ENCODE measurements around the gene KCNJ1. TPM values are rescaled to one million over a fixed set of nuclear protein-coding genes. Genes with fewer than 3 reads are reported as not detected.

The KCNJ1 gene
- total RNA-seq, 2 experiments from 2014 or later: 0.22 to 0.27 TPM

DNA sequence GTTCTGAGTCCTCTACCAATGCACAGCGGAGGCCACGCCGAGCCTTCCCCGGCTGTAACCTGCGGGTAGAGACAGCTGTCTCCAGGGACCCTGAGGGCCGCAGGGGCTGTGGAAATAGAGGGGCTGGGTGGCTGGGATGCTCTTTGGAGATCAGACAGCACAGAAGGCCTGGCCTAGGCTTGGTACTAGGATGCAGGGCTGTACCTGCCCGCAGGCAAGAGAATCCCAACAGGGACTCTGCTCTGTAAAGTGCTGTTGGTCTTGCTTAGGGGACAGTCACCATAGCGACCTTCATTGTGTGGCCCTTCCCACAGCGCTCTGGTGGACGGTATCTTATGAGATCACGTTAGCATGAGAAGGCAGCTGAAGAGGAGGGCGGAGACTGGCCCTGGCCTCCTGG, 12.7 kb upstream of the KCNJ1 start:
- ATAC-seq (ENCODE audit: poor library complexity) (no peak), DNase-seq (no peak)
- H3K36me3 Mint-ChIP-seq (ENCODE audit: low read depth): no peaks in the 10 kb centered on the region
- H3K4me3 ChIP-seq (ENCODE audit: low read length): no peak overlapping the region
- no peaks in the 10 kb centered on the region for H3K36me3 ChIP-seq (ENCODE audit: insufficient read depth, low read length)
- intact Hi-C loops (cut with DNase I, micrococcal nuclease): loop anchor here (5.0 kb wide), 2 partner anchors 452 to 872 kb away; no protein-coding TSS in a partner anchor
- POLR2A ChIA-PET: no interaction called here
- no peak overlapping the region for H3K27ac Mint-ChIP-seq
- peaks cover 9 to 24% of the 10 kb centered on the region in 2 experiments for H3K27me3 ChIP-seq (ENCODE audit: control insufficient read depth in 1 of 2, insufficient read depth in 2 of 2, low read length in 2 of 2)
- H3K27ac ChIP-seq (ENCODE audit: low read depth in 1 of 2, low read length in 2 of 2): no peak overlapping the region
- peaks cover 36% of the 10 kb centered on the region for H3K27me3 Mint-ChIP-seq
- CTCF ChIA-PET: no interaction called here
- H3K4me1 ChIP-seq (ENCODE audit: insufficient read depth, low read length): no peaks in the 10 kb centered on the region
- no peak overlapping the region for H3K4me3 Mint-ChIP-seq
- no peaks in the 10 kb centered on the region for H3K9me3 Mint-ChIP-seq
- no peaks in the 10 kb centered on the region for H3K9me3 ChIP-seq (ENCODE audit: control insufficient read depth in 1 of 2, insufficient read depth in 1 of 2, low read length in 2 of 2)
- H3K4me1 Mint-ChIP-seq (ENCODE audit: low read depth): peaks cover 3% of the 10 kb centered on the region
- TF ChIP-seq, protein P1, sequence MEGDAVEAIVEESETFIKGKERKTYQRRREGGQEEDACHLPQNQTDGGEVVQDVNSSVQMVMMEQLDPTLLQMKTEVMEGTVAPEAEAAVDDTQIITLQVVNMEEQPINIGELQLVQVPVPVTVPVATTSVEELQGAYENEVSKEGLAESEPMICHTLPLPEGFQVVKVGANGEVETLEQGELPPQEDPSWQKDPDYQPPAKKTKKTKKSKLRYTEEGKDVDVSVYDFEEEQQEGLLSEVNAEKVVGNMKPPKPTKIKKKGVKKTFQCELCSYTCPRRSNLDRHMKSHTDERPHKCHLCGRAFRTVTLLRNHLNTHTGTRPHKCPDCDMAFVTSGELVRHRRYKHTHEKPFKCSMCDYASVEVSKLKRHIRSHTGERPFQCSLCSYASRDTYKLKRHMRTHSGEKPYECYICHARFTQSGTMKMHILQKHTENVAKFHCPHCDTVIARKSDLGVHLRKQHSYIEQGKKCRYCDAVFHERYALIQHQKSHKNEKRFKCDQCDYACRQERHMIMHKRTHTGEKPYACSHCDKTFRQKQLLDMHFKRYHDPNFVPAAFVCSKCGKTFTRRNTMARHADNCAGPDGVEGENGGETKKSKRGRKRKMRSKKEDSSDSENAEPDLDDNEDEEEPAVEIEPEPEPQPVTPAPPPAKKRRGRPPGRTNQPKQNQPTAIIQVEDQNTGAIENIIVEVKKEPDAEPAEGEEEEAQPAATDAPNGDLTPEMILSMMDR (IDR thresholded peaks at IDR 0.05): no peak

DNA sequence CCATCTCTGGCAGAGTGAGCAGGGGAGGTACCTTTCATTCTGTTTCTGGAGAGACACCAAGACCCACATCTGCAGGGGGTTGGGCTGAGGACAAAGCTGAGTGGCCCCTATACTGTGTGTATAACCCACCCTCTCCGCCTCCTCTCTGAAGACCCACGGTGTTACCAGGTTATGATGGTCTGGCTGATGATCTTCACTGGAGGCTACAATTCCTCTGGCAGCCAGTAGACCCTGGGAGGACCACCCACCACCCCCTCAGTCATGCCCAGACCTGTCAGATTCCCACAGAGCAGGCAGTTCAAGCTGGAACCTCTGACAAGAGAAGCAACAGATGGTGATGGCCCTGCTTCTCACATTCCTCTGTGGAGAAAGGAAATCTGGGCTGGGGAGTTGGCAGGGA, 11.4 kb upstream of the KCNJ1 start:
- DNase-seq: no peak
- no peak overlapping the region for H3K27ac ChIP-seq (ENCODE audit: low read depth in 1 of 2, low read length in 2 of 2)
- no peaks in the 10 kb centered on the region for H3K4me1 Mint-ChIP-seq (ENCODE audit: low read depth)
- peaks cover 30% of the 10 kb centered on the region for H3K27me3 Mint-ChIP-seq
- TF ChIP-seq, protein P1 (IDR thresholded peaks at IDR 0.05): no peak
- H3K27ac Mint-ChIP-seq: no peak overlapping the region
- no peak overlapping the region for H3K4me3 Mint-ChIP-seq
- H3K4me3 ChIP-seq (ENCODE audit: low read length): no peak overlapping the region
- ATAC-seq (ENCODE audit: poor library complexity): no peak
- H3K9me3 ChIP-seq (ENCODE audit: control insufficient read depth in 1 of 2, insufficient read depth in 1 of 2, low read length in 2 of 2): no peaks in the 10 kb centered on the region
- H3K36me3 Mint-ChIP-seq (ENCODE audit: low read depth): no peaks in the 10 kb centered on the region
- H3K9me3 Mint-ChIP-seq: no peaks in the 10 kb centered on the region
- CTCF ChIA-PET: no interaction called here
- H3K27me3 ChIP-seq (ENCODE audit: control insufficient read depth in 1 of 2, insufficient read depth in 2 of 2, low read length in 2 of 2): peaks cover 9 to 16% of the 10 kb centered on the region in 2 experiments
- intact Hi-C loops (cut with DNase I, micrococcal nuclease): no loop called here
- H3K36me3 ChIP-seq (ENCODE audit: insufficient read depth, low read length): no peaks in the 10 kb centered on the region
- no peaks in the 10 kb centered on the region for H3K4me1 ChIP-seq (ENCODE audit: insufficient read depth, low read length)
- POLR2A ChIA-PET: no interaction called here

DNA sequence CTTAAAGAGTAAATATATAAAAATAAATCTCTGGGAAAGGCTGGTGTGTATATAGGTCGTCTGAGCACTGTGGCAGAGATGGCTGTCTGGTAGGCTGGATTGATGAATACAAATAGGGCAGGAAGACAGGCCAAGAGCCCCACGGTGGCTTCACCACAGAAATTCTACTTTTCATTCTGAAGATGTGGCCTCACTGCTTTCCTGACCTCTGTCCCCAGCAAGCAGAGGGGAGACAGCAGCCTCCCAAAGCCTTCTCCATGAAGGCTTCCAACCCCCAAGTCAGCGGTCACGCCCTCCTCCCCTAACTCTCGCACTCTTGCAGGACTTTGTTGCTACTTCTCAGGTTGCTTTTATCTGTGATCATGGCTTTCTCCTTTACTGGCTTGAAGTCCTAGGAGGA, 10.6 kb upstream of the KCNJ1 start:
- no peak overlapping the region for H3K4me3 Mint-ChIP-seq
- H3K27me3 Mint-ChIP-seq: peaks cover 23% of the 10 kb centered on the region
- Histone ChIP-seq H3K27ac (ENCODE audit: low read depth in 1 of 2, low read length in 2 of 2) (no peak overlapping the region), H3K27me3 (ENCODE audit: control insufficient read depth in 1 of 2, insufficient read depth in 2 of 2, low read length in 2 of 2) (peaks cover 6 to 14% of the 10 kb centered on the region in 2 experiments), H3K36me3 (ENCODE audit: insufficient read depth, low read length) (no peaks in the 10 kb centered on the region), H3K9me3 (ENCODE audit: control insufficient read depth in 1 of 2, insufficient read depth in 1 of 2, low read length in 2 of 2) (no peaks in the 10 kb centered on the region), H3K4me1 (ENCODE audit: insufficient read depth, low read length) (no peaks in the 10 kb centered on the region), H3K4me3 (ENCODE audit: low read length) (no peak overlapping the region)
- no peaks in the 10 kb centered on the region for H3K4me1 Mint-ChIP-seq (ENCODE audit: low read depth)
- CTCF ChIA-PET: no interaction called here
- no peak overlapping the region for H3K27ac Mint-ChIP-seq
- ATAC-seq (ENCODE audit: poor library complexity): no peak
- intact Hi-C loops (cut with DNase I, micrococcal nuclease): no loop called here
- DNase-seq: no peak
- POLR2A ChIA-PET: no interaction called here
- H3K36me3 Mint-ChIP-seq (ENCODE audit: low read depth): no peaks in the 10 kb centered on the region
- TF ChIP-seq, protein P1 (IDR thresholded peaks at IDR 0.05): no peak
- no peaks in the 10 kb centered on the region for H3K9me3 Mint-ChIP-seq
